ENCODE results near the gene OR2T2.
A peak's percentile ranks its signal among the peaks of the same experiment; 100 is the strongest.
"Not testable (repeated sequence)": the region's sequence is repeated elsewhere in the genome, so short reads cannot be mapped to it uniquely, and the experiment has no call there.

OR2T2 gene

GRCh38 chr1:248481686-248482579 is 36.5 kb downstream of the OR2T2 start:
- H3K27me3 Mint-ChIP-seq, H3K36me3 Mint-ChIP-seq: not testable (repeated sequence)
- peak overlapping the region; percentile 85 for H3K4me3 Mint-ChIP-seq

GRCh38 chr1:248488289-248488688 is 42.9 kb downstream of the OR2T2 start, which contains the start of gene OR2T5:
TSS of gene OR2T5 (plus strand) at chr1:248488589. CDS start at chr1:248488589, 0 bp downstream.
- not testable (repeated sequence) for H3K27ac Mint-ChIP-seq; H3K9me3 Mint-ChIP-seq (ENCODE audit: low read depth); H3K4me3 Mint-ChIP-seq; H3K27me3 Mint-ChIP-seq; H3K4me1 Mint-ChIP-seq (ENCODE audit: low read depth); H3K36me3 Mint-ChIP-seq

More at GRCh38 chr1:248481686-248482579, 36.5 kb downstream of the OR2T2 start:
- Mint-ChIP-seq H3K4me1 (ENCODE audit: low read depth) (peaks cover 19% of the 10 kb centered on the region), H3K27ac (peak overlapping the region; percentile 97)
- H3K9me3 Mint-ChIP-seq (ENCODE audit: low read depth): not testable (repeated sequence)

GRCh38 chr1:248496661-248497060 is 51.2 kb downstream of the OR2T2 start:
- not testable (repeated sequence) for H3K9me3 Mint-ChIP-seq (ENCODE audit: low read depth); H3K27me3 Mint-ChIP-seq; H3K4me3 Mint-ChIP-seq; H3K36me3 Mint-ChIP-seq; H3K27ac Mint-ChIP-seq; H3K4me1 Mint-ChIP-seq (ENCODE audit: low read depth)

GRCh38 chr1:248500305-248501035 is 55.0 kb downstream of the OR2T2 start:
- H3K9me3 Mint-ChIP-seq (ENCODE audit: low read depth); H3K4me3 Mint-ChIP-seq; H3K36me3 Mint-ChIP-seq; H3K27ac Mint-ChIP-seq; H3K27me3 Mint-ChIP-seq; H3K4me1 Mint-ChIP-seq (ENCODE audit: low read depth): not testable (repeated sequence)
